GM12864 (cell line): ENCODE measurements around the gene FOXP4.

ENCODE experiments used
- DNase-seq: peaks from one replicate; pipeline ENCODE4 v3.0.0-alpha.2; 2011; ENCODE audit warnings: low read depth
- H3K4me3 ChIP-seq: 2 replicates; pipeline ENCODE4 v1.5.1; 2011; ENCODE audit warnings: mild to moderate bottlenecking, low read depth, low read length, control low read depth
- CTCF ChIP-seq: IDR thresholded peaks from 2 replicates; pipeline ENCODE4 v1.5.1; 2011; ENCODE audit warnings: low read depth, mild to moderate bottlenecking, moderate library complexity, low read length, control low read depth, inconsistent platforms; ENCODE audit errors: missing control alignments

FOXP4 gene

DNA sequence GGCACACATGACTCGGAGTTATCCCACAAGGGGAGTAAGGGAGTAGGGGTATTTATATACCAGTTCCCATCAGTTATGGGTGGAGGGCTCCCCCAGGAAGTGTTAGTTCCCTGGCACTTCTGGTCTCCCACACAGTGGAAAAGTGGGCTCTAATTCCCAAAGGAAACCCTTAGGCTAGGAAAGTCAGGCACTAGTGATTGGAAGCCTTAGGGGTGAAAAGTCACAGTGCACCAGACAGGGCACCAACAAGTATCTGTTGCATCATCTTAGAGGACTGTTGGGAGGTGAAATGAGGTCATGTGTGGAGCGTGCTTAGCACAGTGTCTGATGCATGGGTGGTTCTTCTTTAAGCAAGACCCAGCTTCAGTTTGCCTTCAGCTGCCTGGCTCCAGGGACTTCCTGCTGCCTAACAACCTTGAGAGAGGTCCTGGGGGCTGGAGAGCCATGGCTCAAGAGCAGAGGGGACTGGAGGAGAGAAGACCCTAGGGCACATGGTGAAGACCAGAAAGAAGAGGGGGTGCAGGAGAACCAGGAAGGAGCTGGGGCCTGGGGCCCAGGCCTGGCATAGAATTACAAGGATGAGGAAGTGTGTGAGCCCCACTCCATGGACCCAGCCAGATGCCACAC lies 7.5 kb upstream of the FOXP4 start:
- H3K4me3 ChIP-seq: no peak overlapping the region
- TF ChIP-seq CTCF: no peak
- no peak for DNase-seq

DNA sequence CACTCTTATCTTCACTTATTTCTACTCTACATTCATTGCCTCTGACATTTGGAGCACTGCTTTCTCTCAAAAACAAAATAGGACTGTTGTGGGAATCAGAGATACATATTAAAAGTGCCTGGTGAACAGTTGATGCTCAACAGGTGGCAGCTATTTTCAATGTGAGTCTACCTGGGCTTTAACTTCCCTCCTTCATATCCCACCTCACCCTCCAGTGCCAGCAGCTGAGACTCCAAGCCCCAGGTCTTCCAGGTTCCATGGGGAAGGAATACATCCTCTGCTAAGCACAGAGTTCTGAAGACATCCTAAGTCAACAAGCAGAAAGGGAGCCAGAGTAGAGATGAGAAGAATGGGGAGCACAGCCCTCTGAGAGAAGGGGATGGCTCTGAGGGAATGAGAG lies 7.0 kb upstream of the FOXP4 start:
- no peak overlapping the region for H3K4me3 ChIP-seq
- no peak for DNase-seq
- no peak for TF ChIP-seq CTCF

- TF ChIP-seq CTCF: no peak
- H3K4me3 ChIP-seq: no peak overlapping the region
- DNase-seq: no peak
Observed at GRCh38 chr6:41541364-41541763, 4.8 kb upstream of the FOXP4 start.

DNA sequence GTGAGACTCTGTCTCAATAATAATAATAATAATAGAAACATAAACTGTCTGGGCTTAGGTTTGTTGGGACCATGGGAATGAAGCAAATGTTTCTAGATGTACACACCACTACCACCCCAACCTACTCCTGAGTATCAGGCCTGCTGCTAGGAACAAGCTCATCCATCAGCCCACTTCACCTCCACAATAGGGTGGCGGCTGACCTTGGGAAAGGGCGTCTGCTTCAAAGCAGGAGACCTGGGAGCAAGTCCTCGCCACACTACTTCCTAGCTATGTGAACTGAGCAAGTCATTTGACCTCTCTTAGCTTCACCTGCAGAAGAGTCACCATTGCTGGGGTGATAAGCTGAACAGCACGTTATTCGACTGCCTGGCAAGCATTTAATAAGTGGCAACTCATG lies 3.1 kb upstream of the FOXP4 start:
- DNase-seq: no peak
- H3K4me3 ChIP-seq: no peak overlapping the region
- TF ChIP-seq CTCF: no peak

DNA sequence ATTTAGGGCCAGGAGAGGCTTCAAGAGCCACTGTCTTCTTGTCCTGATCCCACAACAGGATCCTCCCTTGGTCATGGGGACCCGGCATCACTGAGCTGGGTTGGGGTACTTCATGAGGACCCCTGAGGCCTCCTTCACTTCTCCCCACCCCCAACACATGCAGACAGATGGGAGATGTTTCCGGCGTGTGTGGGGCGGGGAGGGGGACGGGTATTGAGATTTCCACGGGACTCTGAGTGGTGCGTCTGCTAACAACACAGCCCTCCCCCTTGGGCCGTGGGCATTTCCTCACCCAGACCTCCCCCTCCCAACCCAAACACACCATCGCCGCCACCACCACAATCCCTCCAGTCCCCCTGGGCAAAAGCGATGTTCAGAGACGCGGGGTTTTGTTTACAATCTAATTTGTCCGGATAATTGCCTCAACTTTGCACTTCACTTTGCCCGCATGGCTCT lies 906 bp upstream of the FOXP4 start:
- no peak for DNase-seq
- H3K4me3 ChIP-seq: peak overlapping the region; percentile 83
- TF ChIP-seq CTCF: no peak

- TF ChIP-seq CTCF: no peak
- peak overlapping the region; percentile 83 for H3K4me3 ChIP-seq
- DNase-seq: no peak
Observed at GRCh38 chr6:41546475-41546865, 289 bp downstream of the FOXP4 start.

- no peak for TF ChIP-seq CTCF
- DNase-seq: no peak
- peak overlapping the region; percentile 83 for H3K4me3 ChIP-seq
Observed at GRCh38 chr6:41546866-41547798, 951 bp downstream of the FOXP4 start.
